ENCODE measurements around the gene CEP76.

DNA sequence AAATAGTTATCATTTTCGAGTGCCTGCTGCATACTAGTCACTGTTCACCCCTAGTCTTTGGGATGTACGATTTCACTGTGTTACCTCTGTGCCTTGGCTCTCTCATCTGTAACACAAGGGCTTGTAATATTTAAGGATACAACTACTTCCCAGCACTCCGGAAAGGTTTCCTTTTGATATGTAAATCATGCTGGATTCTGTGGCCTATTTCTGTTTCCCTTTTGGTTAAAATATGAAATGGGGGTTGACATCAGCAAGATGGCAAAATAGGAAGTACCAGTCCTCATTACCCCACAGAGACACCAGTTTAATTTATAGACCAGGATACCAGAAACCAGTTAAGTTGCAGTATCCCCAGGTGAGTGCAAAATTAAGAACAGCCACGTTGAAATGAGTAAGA, 23.8 kb upstream of the CEP76 start:
- TF ChIP-seq, protein P1, sequence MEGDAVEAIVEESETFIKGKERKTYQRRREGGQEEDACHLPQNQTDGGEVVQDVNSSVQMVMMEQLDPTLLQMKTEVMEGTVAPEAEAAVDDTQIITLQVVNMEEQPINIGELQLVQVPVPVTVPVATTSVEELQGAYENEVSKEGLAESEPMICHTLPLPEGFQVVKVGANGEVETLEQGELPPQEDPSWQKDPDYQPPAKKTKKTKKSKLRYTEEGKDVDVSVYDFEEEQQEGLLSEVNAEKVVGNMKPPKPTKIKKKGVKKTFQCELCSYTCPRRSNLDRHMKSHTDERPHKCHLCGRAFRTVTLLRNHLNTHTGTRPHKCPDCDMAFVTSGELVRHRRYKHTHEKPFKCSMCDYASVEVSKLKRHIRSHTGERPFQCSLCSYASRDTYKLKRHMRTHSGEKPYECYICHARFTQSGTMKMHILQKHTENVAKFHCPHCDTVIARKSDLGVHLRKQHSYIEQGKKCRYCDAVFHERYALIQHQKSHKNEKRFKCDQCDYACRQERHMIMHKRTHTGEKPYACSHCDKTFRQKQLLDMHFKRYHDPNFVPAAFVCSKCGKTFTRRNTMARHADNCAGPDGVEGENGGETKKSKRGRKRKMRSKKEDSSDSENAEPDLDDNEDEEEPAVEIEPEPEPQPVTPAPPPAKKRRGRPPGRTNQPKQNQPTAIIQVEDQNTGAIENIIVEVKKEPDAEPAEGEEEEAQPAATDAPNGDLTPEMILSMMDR (IDR thresholded peaks at IDR 0.05): no peak
- TF ChIP-seq EZH2 (IDR thresholded peaks at IDR 0.05; ENCODE audit: borderline replicate concordance, insufficient read depth, low read depth, low read length, poor library complexity, severe bottlenecking): no peak

Data from B cell (primary cell).